H9 (cell line): ENCODE measurements around the gene LFNG. TPM values are rescaled to one million over a fixed set of nuclear protein-coding genes. Genes with fewer than 3 reads are reported as not detected.

Experiments
- DNase-seq: peaks from one replicate; pipeline ENCODE4 v3.0.0-alpha.2; 2017
- H2AFZ ChIP-seq: one replicate; pipeline ENCODE4 v1.6.1; 2013; ENCODE audit warnings: mild to moderate bottlenecking, low read length, control low read depth, moderate library complexity
- H2AK5ac ChIP-seq: 2 replicates; pipeline ENCODE4 v1.6.1; 2013; ENCODE audit warnings: low read length, control low read depth, mixed read lengths; ENCODE audit not compliant: insufficient read length
- H2BK120ac ChIP-seq: one replicate; pipeline ENCODE4 v1.6.1; 2013; ENCODE audit warnings: low read depth, mild to moderate bottlenecking, low read length, control low read depth, inconsistent platforms; ENCODE audit not compliant: poor library complexity, severe bottlenecking
- H2BK12ac ChIP-seq: 2 replicates; pipeline ENCODE4 v1.6.1; 2013; ENCODE audit warnings: low read length, control low read depth, mixed read lengths, low read depth; ENCODE audit not compliant: insufficient read length
- H2BK15ac ChIP-seq: 2 replicates; pipeline ENCODE4 v1.6.1; 2013; ENCODE audit warnings: low read depth, low read length, control low read depth
- H2BK20ac ChIP-seq: one replicate; pipeline ENCODE4 v1.6.1; 2013; ENCODE audit warnings: low read depth, mild to moderate bottlenecking, low read length, control low read depth, inconsistent platforms; ENCODE audit not compliant: poor library complexity, severe bottlenecking
- H2BK5ac ChIP-seq: 2 replicates; pipeline ENCODE4 v1.6.1; 2013; ENCODE audit warnings: low read length, control low read depth, mixed read lengths; ENCODE audit not compliant: insufficient read length
- H3K14ac ChIP-seq: 2 replicates; pipeline ENCODE4 v1.6.1; 2013; ENCODE audit warnings: low read length, control low read depth; ENCODE audit not compliant: insufficient read depth
- H3K18ac ChIP-seq: 2 replicates; pipeline ENCODE4 v1.6.1; 2013; ENCODE audit warnings: low read depth, mild to moderate bottlenecking, mixed read lengths, low read length, control low read depth; ENCODE audit not compliant: insufficient read length
- H3K23ac ChIP-seq: 2 replicates; pipeline ENCODE4 v1.6.1; 2013; ENCODE audit warnings: low read length, control low read depth, mixed read lengths, low read depth; ENCODE audit not compliant: insufficient read length
- H3K23me2 ChIP-seq: 2 replicates; pipeline ENCODE4 v1.6.1; 2013; ENCODE audit warnings: low read depth, mild to moderate bottlenecking, mixed read lengths, low read length, control low read depth; ENCODE audit not compliant: insufficient read length, poor library complexity, severe bottlenecking
- H3K27ac ChIP-seq: 2 replicates; pipeline ENCODE4 v1.5.1; 2013; ENCODE audit warnings: low read length, control low read depth, mixed read lengths, low read depth; ENCODE audit not compliant: insufficient read length
- H3K27me3 ChIP-seq: 2 replicates; pipeline ENCODE4 v1.6.1; 2013; ENCODE audit warnings: low read length, control low read depth, inconsistent platforms; ENCODE audit not compliant: insufficient read depth
- H3K4ac ChIP-seq: 2 replicates; pipeline ENCODE4 v1.6.1; 2013; ENCODE audit warnings: low read depth, mild to moderate bottlenecking, control low read depth, inconsistent platforms, low read length, moderate library complexity
- H3K4me1 ChIP-seq: 2 replicates; pipeline ENCODE4 v1.6.1; 2013; ENCODE audit warnings: low read length, control low read depth, inconsistent platforms; ENCODE audit not compliant: insufficient read depth
- H3K4me2 ChIP-seq: 2 replicates; pipeline ENCODE4 v1.6.1; 2013; ENCODE audit warnings: low read length, control low read depth, mixed read lengths; ENCODE audit not compliant: insufficient read length, insufficient read depth
- H3K56ac ChIP-seq: 2 replicates; pipeline ENCODE4 v1.6.1; 2013; ENCODE audit warnings: low read depth, mild to moderate bottlenecking, mixed read lengths, low read length, control low read depth; ENCODE audit not compliant: insufficient read length
- H3K79me1 ChIP-seq: 2 replicates; pipeline ENCODE4 v1.6.1; 2013; ENCODE audit warnings: low read depth, mild to moderate bottlenecking, moderate library complexity, low read length, control low read depth, inconsistent platforms; ENCODE audit not compliant: insufficient read depth, poor library complexity, severe bottlenecking
- H3K79me2 ChIP-seq: 2 replicates; pipeline ENCODE4 v1.6.1; 2013; ENCODE audit warnings: low read length, control low read depth, inconsistent platforms; ENCODE audit not compliant: insufficient read depth
- H3K9ac ChIP-seq: 2 replicates; pipeline ENCODE4 v1.6.1; 2013; ENCODE audit warnings: low read length, control low read depth, mixed read lengths; ENCODE audit not compliant: insufficient read length; ENCODE audit errors: extremely low read depth
- H3K9me3 ChIP-seq: one replicate; pipeline ENCODE4 v1.6.1; 2013; ENCODE audit warnings: low read depth, low read length, inconsistent platforms; ENCODE audit not compliant: control insufficient read depth
- H3T11ph ChIP-seq: one replicate; pipeline ENCODE4 v1.6.1; 2013; ENCODE audit warnings: mild to moderate bottlenecking, low read length, control low read depth, inconsistent platforms
- H4K20me1 ChIP-seq: one replicate; pipeline ENCODE4 v1.6.1; 2013; ENCODE audit not compliant: control insufficient read depth, insufficient read length, insufficient read depth
- H4K5ac ChIP-seq: 2 replicates; pipeline ENCODE4 v1.6.1; 2013; ENCODE audit warnings: low read depth, mild to moderate bottlenecking, mixed read lengths, low read length, control low read depth; ENCODE audit not compliant: insufficient read length
- H4K8ac ChIP-seq: replicated peaks from 2 replicates; pipeline ENCODE4 v1.6.1; 2013; ENCODE audit warnings: low read length, control low read depth, mixed read lengths, low read depth; ENCODE audit not compliant: insufficient read length
- H4K91ac ChIP-seq: 2 replicates; pipeline ENCODE4 v1.6.1; 2013; ENCODE audit warnings: low read depth, mild to moderate bottlenecking, moderate library complexity, mixed read lengths, low read length, control low read depth; ENCODE audit not compliant: insufficient read length
- H3K27ac Mint-ChIP-seq, 3 experiments: 2 replicates in 2 of 3; 3 replicates in 1 of 3; pipeline ENCODE4 v1.8.0; 2020 to 2021; ENCODE audit warnings: mixed read lengths in 3 of 3, mild to moderate bottlenecking in 1 of 3, moderate library complexity in 1 of 3
- H3K27me3 Mint-ChIP-seq: 2 replicates; pipeline ENCODE4 v1.8.0; 2021; ENCODE audit warnings: low read depth, mild to moderate bottlenecking, moderate library complexity, mixed read lengths
- H3K36me3 Mint-ChIP-seq, 3 experiments: 2 replicates in 2 of 3; 3 replicates in 1 of 3; pipeline ENCODE4 v1.8.0; 2020 to 2021; ENCODE audit warnings: low read depth in 3 of 3, mixed read lengths in 3 of 3; ENCODE audit not compliant: insufficient read depth in 1 of 3
- H3K4me1 Mint-ChIP-seq, 2 experiments: 2 replicates each; pipeline ENCODE4 v1.8.0; 2020; ENCODE audit warnings: mixed read lengths in 2 of 2
- H3K4me3 Mint-ChIP-seq, 2 experiments: 2 replicates in 1 of 2; 3 replicates in 1 of 2; pipeline ENCODE4 v1.8.0; 2020 to 2021; ENCODE audit warnings: mild to moderate bottlenecking in 2 of 2, mixed read lengths in 2 of 2, moderate library complexity in 1 of 2
- H3K9me3 Mint-ChIP-seq, 2 experiments: 2 replicates in 1 of 2; 3 replicates in 1 of 2; pipeline ENCODE4 v1.8.0; 2020; ENCODE audit warnings: mild to moderate bottlenecking in 2 of 2, mixed read lengths in 2 of 2, moderate library complexity in 1 of 2
- CTCF ChIP-seq: fragments of 200-600 bp; sonication (generic); conservative IDR thresholded peaks from 3 replicates; pipeline ENCODE4 v1.8.0; 2021; ENCODE audit warnings: antibody characterized with exemption, mild to moderate bottlenecking
- WGBS: extraction: QIAGEN DNeasy Blood & Tissue Kit; methylation state at CpG from one replicate; pipeline ENCODE4 v1.1.7; 2013; ENCODE audit warnings: missing lambda C conversion rate, low lambda C conversion rate, mixed read lengths; ENCODE audit not compliant: insufficient read length; ENCODE audit errors: extremely low coverage; 5-methylcytosine and 5-hydroxymethylcytosine counted together
- total RNA-seq: library from RNA; stranded (reverse); gene quantifications from 2 replicates; pipeline ENCODE4 v1.2.1, GENCODE V29; 2021

LFNG gene
- total RNA-seq, 1 experiment from 2014 or later: 52.9 TPM

- Histone ChIP-seq H3K4me2 (no peak overlapping the region), H4K8ac (no peak overlapping the region), H3K27ac (no peak overlapping the region), H2BK120ac (no peak overlapping the region), H2BK20ac (no peak overlapping the region), H3T11ph (no peak overlapping the region), H3K56ac (no peak overlapping the region), H3K27me3 (no peaks in the 10 kb centered on the region), H2AFZ (no peak overlapping the region), H3K9me3 (no peaks in the 10 kb centered on the region), H2BK15ac (no peak overlapping the region), H3K4ac (no peak overlapping the region), H2BK5ac (no peak overlapping the region), H2BK12ac (no peak overlapping the region), H3K23me2 (no peaks in the 10 kb centered on the region), H4K91ac (no peak overlapping the region), H4K20me1 (no peaks in the 10 kb centered on the region), H3K4me1 (no peaks in the 10 kb centered on the region), H3K79me2 (no peaks in the 10 kb centered on the region), H4K5ac (no peak overlapping the region), H3K14ac (no peak overlapping the region; the same call in 1 of the 2 replicates), H2AK5ac (no peak overlapping the region), H3K9ac (no peak overlapping the region), H3K18ac (no peak overlapping the region), H3K79me1 (no peaks in the 10 kb centered on the region), H3K23ac (no peak overlapping the region)
- H3K9me3 Mint-ChIP-seq: no peaks in the 10 kb centered on the region
- no peak for DNase-seq
- peak overlapping the region in 2 of 3 experiments; percentile 39 to 49; a peak in 4 of 7 replicates for H3K27ac Mint-ChIP-seq
- H3K4me1 Mint-ChIP-seq: peaks cover 9 to 15% of the 10 kb centered on the region in 2 experiments
- H3K27me3 Mint-ChIP-seq: no peaks in the 10 kb centered on the region
- H3K4me3 Mint-ChIP-seq: no peak overlapping the region; a peak in 1 of 5 replicates
- H3K36me3 Mint-ChIP-seq: peaks cover 0 to 2% (median 0%) of the 10 kb centered on the region in 3 experiments; a peak in 1 of 7 replicates
- no peak for TF ChIP-seq CTCF
- no CpG with 5 or more reads among the region's 24 CpGs for WGBS
Measured at GRCh38 chr7:2568521-2569223, 49.1 kb downstream of the LFNG start.
